Testis (tissue), 2 donors: Measurements from ENCODE around the gene FRMD5.

Experiments
- CTCF ChIP-seq, 3 experiments: fragments of 450-650 bp in 2 of 3; fragments of 200-600 bp in 1 of 3; sonication (generic) in 1 of 3; IDR thresholded peaks; one replicate each; pipeline ENCODE4 v1.5.1; 2016 to 2019; ENCODE audit warnings: antibody characterized with exemption in 3 of 3, mild to moderate bottlenecking in 2 of 3, moderate library complexity in 1 of 3
- POLR2A ChIP-seq: fragments of 450-650 bp; IDR thresholded peaks from one replicate; pipeline ENCODE4 v1.6.1; 2017; ENCODE audit warnings: antibody characterized with exemption, mild to moderate bottlenecking, moderate library complexity

GRCh38 chr15:44157679-44158078 lies 37.4 kb downstream of the FRMD5 start:
- TF ChIP-seq CTCF (IDR thresholded peaks at IDR 0.05) (no peak), POLR2A (no peak)
